ENCODE data around the gene CNNM2.
"Not testable (repeated sequence)": the region's sequence is repeated elsewhere in the genome, so short reads cannot be mapped to it uniquely, and the experiment has no call there.

CNNM2 gene

GRCh38 chr10:103066141-103067098 is 148.3 kb downstream of the CNNM2 start:
- no peaks in the 10 kb centered on the region for H3K36me3 ChIP-seq (ENCODE audit: control insufficient read depth, insufficient read depth, low read length)
- H3K4me3 ChIP-seq (ENCODE audit: low read length), result no peak overlapping the region
- DNase-seq (ENCODE audit: low read depth, low spot score), result no peak
- no CpG with 5 or more reads among the region's 16 CpGs for WGBS (ENCODE audit: insufficient coverage, insufficient read length)
- no peak overlapping the region for H3K27ac ChIP-seq (ENCODE audit: low read length)
- H3K4me1 ChIP-seq (ENCODE audit: control insufficient read depth, insufficient read depth, low read length), result peaks cover 2% of the 10 kb centered on the region; the same call in 1 of the 2 replicates
- H3K27me3 ChIP-seq (ENCODE audit: control insufficient read depth, insufficient read depth, low read length), result no peaks in the 10 kb centered on the region
- H3K9me3 ChIP-seq (ENCODE audit: control insufficient read depth, insufficient read depth, low read length), result no peaks in the 10 kb centered on the region

GRCh38 chr10:103067099-103067477 is 149.0 kb downstream of the CNNM2 start:
- H3K27me3 ChIP-seq (ENCODE audit: control insufficient read depth, insufficient read depth, low read length); H3K4me1 ChIP-seq (ENCODE audit: control insufficient read depth, insufficient read depth, low read length); H3K27ac ChIP-seq (ENCODE audit: low read length); H3K4me3 ChIP-seq (ENCODE audit: low read length); H3K9me3 ChIP-seq (ENCODE audit: control insufficient read depth, insufficient read depth, low read length); H3K36me3 ChIP-seq (ENCODE audit: control insufficient read depth, insufficient read depth, low read length); DNase-seq (ENCODE audit: low read depth, low spot score): not testable (repeated sequence)
- no CpG with 5 or more reads among the region's 4 CpGs for WGBS (ENCODE audit: insufficient coverage, insufficient read length)

- Histone ChIP-seq H3K4me1 (ENCODE audit: control insufficient read depth, insufficient read depth, low read length) (peaks cover 2% of the 10 kb centered on the region; the same call in 1 of the 2 replicates), H3K27me3 (ENCODE audit: control insufficient read depth, insufficient read depth, low read length) (no peaks in the 10 kb centered on the region)
- no CpG with 5 or more reads among the region's 2 CpGs for WGBS (ENCODE audit: insufficient coverage, insufficient read length)
Observed at GRCh38 chr10:103067484-103067883, 149.4 kb downstream of the CNNM2 start.

DNA sequence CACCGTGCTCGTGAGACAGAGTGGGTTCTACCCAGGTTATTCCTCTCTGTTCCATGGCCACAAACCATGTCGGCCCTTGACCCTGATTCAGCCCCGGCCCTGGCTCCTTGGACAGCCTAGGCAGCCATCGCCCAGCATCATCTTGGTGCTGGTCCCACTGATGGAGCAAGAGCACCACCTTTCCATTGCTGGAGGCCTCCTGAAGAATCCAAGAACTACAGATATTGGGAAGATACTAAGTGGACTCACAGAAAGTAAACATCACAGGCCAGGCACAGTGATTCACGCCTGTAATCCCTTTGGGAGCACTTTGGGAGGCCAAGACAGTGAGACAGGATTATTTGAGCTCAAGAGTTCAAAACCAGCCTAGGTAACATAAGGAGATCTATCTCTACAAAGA is 149.9 kb downstream of the CNNM2 start:
- no peak overlapping the region for H3K27ac ChIP-seq (ENCODE audit: low read length)
- H3K36me3 ChIP-seq (ENCODE audit: control insufficient read depth, insufficient read depth, low read length), result no peaks in the 10 kb centered on the region
- WGBS (ENCODE audit: insufficient coverage, insufficient read length), result no CpG with 5 or more reads among the region's 6 CpGs
- no peak overlapping the region for H3K4me3 ChIP-seq (ENCODE audit: low read length)
- H3K4me1 ChIP-seq (ENCODE audit: control insufficient read depth, insufficient read depth, low read length), result peaks cover 2% of the 10 kb centered on the region; the same call in 1 of the 2 replicates
- H3K27me3 ChIP-seq (ENCODE audit: control insufficient read depth, insufficient read depth, low read length), result no peaks in the 10 kb centered on the region
- no peak for DNase-seq (ENCODE audit: low read depth, low spot score)
- H3K9me3 ChIP-seq (ENCODE audit: control insufficient read depth, insufficient read depth, low read length), result no peaks in the 10 kb centered on the region

More at GRCh38 chr10:103067484-103067883, 149.4 kb downstream of the CNNM2 start:
- H3K27ac ChIP-seq (ENCODE audit: low read length), result no peak overlapping the region
- no peaks in the 10 kb centered on the region for H3K9me3 ChIP-seq (ENCODE audit: control insufficient read depth, insufficient read depth, low read length)
- no peaks in the 10 kb centered on the region for H3K36me3 ChIP-seq (ENCODE audit: control insufficient read depth, insufficient read depth, low read length)
- DNase-seq (ENCODE audit: low read depth, low spot score), result no peak
- H3K4me3 ChIP-seq (ENCODE audit: low read length), result no peak overlapping the region

DNA sequence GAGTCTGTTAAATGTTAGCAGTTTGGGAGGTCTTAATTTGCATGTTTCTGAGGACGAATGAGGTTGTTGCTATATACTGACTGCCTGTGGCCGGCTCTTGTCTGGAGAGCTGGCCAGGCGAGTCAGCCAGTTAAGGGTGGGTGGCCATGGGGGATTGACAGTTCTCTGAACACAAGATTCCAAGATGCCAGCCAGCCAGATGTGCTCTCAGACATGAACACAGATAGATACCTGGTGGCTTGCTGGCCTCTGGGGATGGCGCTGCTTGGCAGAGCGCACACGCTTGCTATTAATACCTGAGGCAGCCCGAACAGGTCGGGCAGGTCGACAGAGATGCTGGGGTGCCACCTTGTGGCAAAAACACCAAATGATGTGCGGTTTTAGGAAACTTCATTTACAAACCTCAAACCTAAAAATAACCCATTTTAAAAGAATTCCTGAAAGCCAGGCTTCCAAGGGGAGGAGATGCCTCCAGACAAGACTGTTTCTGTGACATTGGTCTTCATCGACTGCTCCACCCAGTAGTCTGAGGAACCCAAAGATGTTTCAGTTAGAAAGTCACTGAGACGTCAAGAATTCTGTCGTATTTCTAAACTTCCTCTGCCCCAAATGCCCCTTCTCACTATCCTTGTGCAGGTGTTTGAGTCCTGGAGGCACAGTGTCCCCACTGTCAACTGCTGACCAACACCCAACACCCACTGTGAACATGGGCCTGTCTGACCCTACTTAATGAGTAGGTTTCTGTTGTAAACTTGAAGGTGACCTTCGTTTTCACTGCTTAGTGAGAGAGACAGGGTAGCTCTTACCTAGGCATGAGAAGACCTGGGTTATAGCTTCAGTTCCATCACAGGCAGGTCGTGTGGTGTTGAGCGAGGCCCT is 151.6 kb downstream of the CNNM2 start:
- no peaks in the 10 kb centered on the region for H3K36me3 ChIP-seq (ENCODE audit: control insufficient read depth, insufficient read depth, low read length)
- H3K9me3 ChIP-seq (ENCODE audit: control insufficient read depth, insufficient read depth, low read length), result no peaks in the 10 kb centered on the region
- no peak overlapping the region for H3K27ac ChIP-seq (ENCODE audit: low read length)
- no peak overlapping the region for H3K4me3 ChIP-seq (ENCODE audit: low read length)
- peak; percentile 58 for DNase-seq (ENCODE audit: low read depth, low spot score)
- no peaks in the 10 kb centered on the region for H3K4me1 ChIP-seq (ENCODE audit: control insufficient read depth, insufficient read depth, low read length)
- H3K27me3 ChIP-seq (ENCODE audit: control insufficient read depth, insufficient read depth, low read length), result no peaks in the 10 kb centered on the region
- WGBS (ENCODE audit: insufficient coverage, insufficient read length), result no CpG with 5 or more reads among the region's 16 CpGs

DNA sequence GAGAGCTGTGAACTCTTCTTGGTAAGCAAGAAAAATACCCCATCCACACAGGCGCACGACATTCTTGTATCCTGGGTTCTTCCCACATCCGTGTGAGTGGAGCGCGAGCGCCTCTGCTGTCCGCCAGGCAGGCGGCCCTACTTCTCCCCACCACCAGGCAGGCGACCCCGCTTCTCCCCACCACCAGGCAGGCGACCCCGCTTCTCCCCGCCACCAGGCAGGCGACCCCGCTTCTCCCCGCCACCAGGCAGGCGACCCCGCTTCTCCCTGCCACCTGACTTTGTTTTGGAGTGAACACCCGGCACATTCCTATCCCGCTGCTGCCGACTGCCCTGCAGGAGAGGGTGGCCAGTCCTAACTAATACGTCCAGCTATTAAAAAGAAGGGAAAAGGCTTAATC is 154.2 kb downstream of the CNNM2 start:
- no CpG with 5 or more reads among the region's 22 CpGs for WGBS (ENCODE audit: insufficient coverage, insufficient read length)
- no peak for DNase-seq (ENCODE audit: low read depth, low spot score)
- no peaks in the 10 kb centered on the region for H3K27me3 ChIP-seq (ENCODE audit: control insufficient read depth, insufficient read depth, low read length)

DNA sequence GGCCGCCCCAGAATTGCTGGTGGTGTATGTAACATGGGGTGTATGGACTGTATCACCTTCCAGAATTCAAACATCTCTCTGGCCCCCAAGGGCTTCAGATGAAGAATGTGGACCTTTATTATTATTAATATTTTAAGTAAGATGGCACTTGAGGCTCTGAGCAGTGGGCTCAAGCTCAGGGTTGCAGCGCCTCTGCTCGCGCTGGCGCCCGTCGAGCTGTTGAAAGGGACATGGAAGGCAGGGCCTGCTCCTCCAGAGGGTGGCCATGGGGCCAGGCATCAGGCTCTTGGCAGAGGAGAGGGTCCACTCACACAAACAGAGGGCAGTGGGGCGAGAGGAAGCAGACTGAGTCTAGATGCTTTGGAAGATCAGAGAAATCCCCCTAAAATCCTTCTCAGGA is 154.8 kb downstream of the CNNM2 start:
- WGBS (ENCODE audit: insufficient coverage, insufficient read length), result no CpG with 5 or more reads among the region's 8 CpGs
- no peaks in the 10 kb centered on the region for H3K4me1 ChIP-seq (ENCODE audit: control insufficient read depth, insufficient read depth, low read length)
- DNase-seq (ENCODE audit: low read depth, low spot score), result no peak
- no peaks in the 10 kb centered on the region for H3K9me3 ChIP-seq (ENCODE audit: control insufficient read depth, insufficient read depth, low read length)
- no peak overlapping the region for H3K4me3 ChIP-seq (ENCODE audit: low read length)
- no peak overlapping the region for H3K27ac ChIP-seq (ENCODE audit: low read length)
- H3K27me3 ChIP-seq (ENCODE audit: control insufficient read depth, insufficient read depth, low read length), result no peaks in the 10 kb centered on the region
- H3K36me3 ChIP-seq (ENCODE audit: control insufficient read depth, insufficient read depth, low read length), result 0 out of 2 replicates have a peak, but pooled peaks cover 4% of the 10 kb centered on the region

More for the DNA sequence above, 154.2 kb downstream of the CNNM2 start:
- Histone ChIP-seq H3K27ac (ENCODE audit: low read length) (no peak overlapping the region), H3K4me3 (ENCODE audit: low read length) (no peak overlapping the region), H3K36me3 (ENCODE audit: control insufficient read depth, insufficient read depth, low read length) (0 out of 2 replicates have a peak, but pooled peaks cover 4% of the 10 kb centered on the region), H3K9me3 (ENCODE audit: control insufficient read depth, insufficient read depth, low read length) (no peaks in the 10 kb centered on the region), H3K4me1 (ENCODE audit: control insufficient read depth, insufficient read depth, low read length) (no peaks in the 10 kb centered on the region)

DNA sequence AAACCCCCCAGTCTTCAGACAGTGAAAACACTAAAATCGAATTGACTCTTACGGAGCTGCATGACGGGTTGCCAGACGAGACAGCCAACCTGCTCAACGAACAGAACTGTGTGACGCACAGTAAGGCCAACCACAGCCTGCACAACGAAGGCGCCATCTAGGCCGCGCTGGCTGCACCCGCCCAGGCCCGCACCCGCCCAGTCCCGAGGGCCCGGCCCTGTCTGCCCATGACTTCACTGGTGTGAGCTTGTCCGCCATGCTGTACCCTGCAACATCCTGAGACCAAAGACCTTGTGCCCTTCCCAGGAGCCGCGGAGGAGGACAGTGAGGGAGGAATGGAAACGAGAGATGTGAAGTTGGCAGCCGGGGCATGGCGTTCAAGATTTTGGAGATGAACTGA is 158.9 kb downstream of the CNNM2 start:
- Histone ChIP-seq H3K36me3 (ENCODE audit: control insufficient read depth, insufficient read depth, low read length) (0 out of 2 replicates have a peak, but pooled peaks cover 4% of the 10 kb centered on the region), H3K27me3 (ENCODE audit: control insufficient read depth, insufficient read depth, low read length) (no peaks in the 10 kb centered on the region), H3K27ac (ENCODE audit: low read length) (no peak overlapping the region), H3K4me3 (ENCODE audit: low read length) (no peak overlapping the region), H3K4me1 (ENCODE audit: control insufficient read depth, insufficient read depth, low read length) (no peaks in the 10 kb centered on the region), H3K9me3 (ENCODE audit: control insufficient read depth, insufficient read depth, low read length) (no peaks in the 10 kb centered on the region)
- DNase-seq (ENCODE audit: low read depth, low spot score), result no peak
- WGBS (ENCODE audit: insufficient coverage, insufficient read length), result no CpG with 5 or more reads among the region's 21 CpGs

- no peak for DNase-seq (ENCODE audit: low read depth, low spot score)
- no peak overlapping the region for H3K27ac ChIP-seq (ENCODE audit: low read length)
- no peaks in the 10 kb centered on the region for H3K4me1 ChIP-seq (ENCODE audit: control insufficient read depth, insufficient read depth, low read length)
- H3K36me3 ChIP-seq (ENCODE audit: control insufficient read depth, insufficient read depth, low read length), result 0 out of 2 replicates have a peak, but pooled peaks cover 4% of the 10 kb centered on the region
- no CpG with 5 or more reads among the region's 16 CpGs for WGBS (ENCODE audit: insufficient coverage, insufficient read length)
- no peaks in the 10 kb centered on the region for H3K27me3 ChIP-seq (ENCODE audit: control insufficient read depth, insufficient read depth, low read length)
- H3K9me3 ChIP-seq (ENCODE audit: control insufficient read depth, insufficient read depth, low read length), result no peaks in the 10 kb centered on the region
- no peak overlapping the region for H3K4me3 ChIP-seq (ENCODE audit: low read length)
Observed at GRCh38 chr10:103077491-103078308, 159.6 kb downstream of the CNNM2 start.

DNA sequence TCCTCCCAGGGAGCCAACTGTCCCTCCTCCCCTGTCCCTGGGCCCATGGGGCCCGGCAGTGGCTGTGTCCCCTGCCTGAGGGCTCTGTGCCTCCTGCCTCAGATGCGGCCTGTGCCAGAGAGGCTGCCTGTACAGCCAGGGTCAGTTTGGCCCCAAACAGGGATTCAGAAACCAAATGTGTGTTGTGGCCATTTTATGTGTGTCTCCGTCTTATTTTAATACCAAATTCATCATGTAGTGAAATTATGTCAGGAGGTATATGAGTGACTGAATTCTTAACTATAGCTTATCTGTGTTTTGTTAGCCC is 160.2 kb downstream of the CNNM2 start:
- Histone ChIP-seq H3K27me3 (ENCODE audit: control insufficient read depth, insufficient read depth, low read length) (no peaks in the 10 kb centered on the region), H3K9me3 (ENCODE audit: control insufficient read depth, insufficient read depth, low read length) (no peaks in the 10 kb centered on the region), H3K36me3 (ENCODE audit: control insufficient read depth, insufficient read depth, low read length) (0 out of 2 replicates have a peak, but pooled peaks cover 4% of the 10 kb centered on the region), H3K27ac (ENCODE audit: low read length) (no peak overlapping the region), H3K4me3 (ENCODE audit: low read length) (no peak overlapping the region), H3K4me1 (ENCODE audit: control insufficient read depth, insufficient read depth, low read length) (no peaks in the 10 kb centered on the region)
- no CpG with 5 or more reads among the region's 3 CpGs for WGBS (ENCODE audit: insufficient coverage, insufficient read length)
- DNase-seq (ENCODE audit: low read depth, low spot score), result no peak

Data from iPS DF 6.9 (cell line).